ENCODE data around the gene PRRC2A. TPM values are rescaled to one million over a fixed set of nuclear protein-coding genes. Genes with fewer than 3 reads are reported as not detected.

The PRRC2A gene
- total RNA-seq, result 145 and 181 TPM in 2 replicates

GRCh38 chr6:31620586-31621319, at the start of gene PRRC2A:
PRRC2A (plus strand) TSS chr6:31620715; CDS start chr6:31622790, 2,075 bp downstream.

GRCh38 chr6:31572041-31572911, 48.2 kb upstream of the PRRC2A start, which contains the start of gene LTA:
LTA (plus strand) TSS chr6:31572289; CDS start chr6:31572743, 454 bp downstream.

DNA sequence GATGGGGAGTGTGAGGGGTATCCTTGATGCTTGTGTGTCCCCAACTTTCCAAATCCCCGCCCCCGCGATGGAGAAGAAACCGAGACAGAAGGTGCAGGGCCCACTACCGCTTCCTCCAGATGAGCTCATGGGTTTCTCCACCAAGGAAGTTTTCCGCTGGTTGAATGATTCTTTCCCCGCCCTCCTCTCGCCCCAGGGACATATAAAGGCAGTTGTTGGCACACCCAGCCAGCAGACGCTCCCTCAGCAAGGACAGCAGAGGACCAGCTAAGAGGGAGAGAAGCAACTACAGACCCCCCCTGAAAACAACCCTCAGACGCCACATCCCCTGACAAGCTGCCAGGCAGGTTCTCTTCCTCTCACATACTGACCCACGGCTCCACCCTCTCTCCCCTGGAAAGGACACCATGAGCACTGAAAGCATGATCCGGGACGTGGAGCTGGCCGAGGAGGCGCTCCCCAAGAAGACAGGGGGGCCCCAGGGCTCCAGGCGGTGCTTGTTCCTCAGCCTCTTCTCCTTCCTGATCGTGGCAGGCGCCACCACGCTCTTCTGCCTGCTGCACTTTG, 45.1 kb upstream of the PRRC2A start, which contains the start of gene TNF:
TNF (plus strand) TSS at position 231 of the 567 bp plus-strand sequence; CDS start at position 408, 177 bp downstream.

DNA sequence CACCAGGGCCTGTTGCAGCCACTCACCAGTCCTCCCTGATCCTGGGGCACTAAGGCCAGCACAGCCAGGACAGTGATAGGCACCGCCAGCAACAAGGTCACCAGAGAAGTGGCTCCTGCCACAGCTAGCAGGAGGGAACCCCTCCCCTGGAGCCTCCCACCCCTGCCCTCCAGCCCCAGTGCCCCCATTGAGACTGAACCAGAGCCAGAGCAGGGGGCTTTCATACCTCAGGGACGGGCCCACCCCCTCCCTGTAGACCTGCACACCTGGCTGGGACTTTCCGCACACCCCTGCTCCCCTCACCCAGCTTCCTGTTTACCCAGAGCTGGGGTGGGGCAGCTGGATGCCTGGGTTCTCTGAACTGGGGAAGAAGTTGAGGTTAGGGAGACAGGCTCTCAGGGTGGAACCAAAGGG, 38.3 kb upstream of the PRRC2A start, which contains the start of gene LTB:
LTB (minus strand) TSS at position 195 of the 414 bp plus-strand sequence; CDS start at position 188, 7 bp downstream.

GRCh38 chr6:31586008-31586407, 34.5 kb upstream of the PRRC2A start, which contains the start of gene LST1:
LST1 (plus strand) TSS chr6:31586277; CDS start chr6:31587300, 1,023 bp downstream.

DNA sequence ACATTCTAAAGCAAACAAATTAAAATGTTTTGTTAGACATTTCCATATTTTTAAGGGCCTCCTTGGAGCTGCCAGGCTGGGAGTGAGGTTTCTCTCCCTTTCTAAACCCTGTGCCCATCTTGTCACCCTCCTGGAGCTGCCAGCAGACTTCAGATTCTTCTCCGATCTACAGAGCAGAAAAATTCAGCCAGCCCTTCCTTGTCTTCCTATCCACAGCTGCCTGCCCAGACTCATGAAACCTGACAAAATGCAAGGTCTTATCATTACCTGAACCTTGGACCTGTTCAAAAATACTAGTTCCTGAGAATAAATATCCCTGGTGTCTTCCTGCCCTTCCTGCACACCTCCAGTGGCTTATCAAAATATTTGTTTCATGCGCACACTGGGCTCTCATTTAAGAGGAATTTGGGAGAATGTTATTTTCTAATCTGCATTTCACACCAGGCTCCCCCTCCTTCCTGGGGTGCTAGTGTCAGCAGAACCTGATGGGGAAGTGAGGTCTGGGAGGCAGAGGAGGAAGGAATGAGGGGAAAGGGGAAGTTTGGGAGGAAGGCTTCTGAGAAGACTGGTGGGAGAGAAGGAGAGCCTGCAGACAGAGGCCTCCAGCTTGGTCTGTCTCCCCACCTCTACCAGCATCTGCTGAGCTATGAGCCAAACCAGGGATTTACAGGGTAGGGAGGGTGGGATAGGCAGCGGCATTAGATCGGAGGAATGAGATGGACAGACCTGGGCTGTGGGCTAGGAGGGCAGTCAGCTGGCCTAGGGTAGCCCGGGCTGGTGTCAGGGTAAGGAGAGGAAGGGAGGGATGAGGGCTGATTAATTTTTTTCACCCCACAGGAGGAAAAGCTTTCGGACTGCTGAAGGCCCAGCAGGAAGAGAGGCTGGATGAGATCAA, 5.6 kb upstream of the PRRC2A start, which contains the start of gene AIF1:
AIF1 (plus strand) TSS at position 551 of the 895 bp plus-strand sequence; CDS start at position 647, 96 bp downstream.

DNA sequence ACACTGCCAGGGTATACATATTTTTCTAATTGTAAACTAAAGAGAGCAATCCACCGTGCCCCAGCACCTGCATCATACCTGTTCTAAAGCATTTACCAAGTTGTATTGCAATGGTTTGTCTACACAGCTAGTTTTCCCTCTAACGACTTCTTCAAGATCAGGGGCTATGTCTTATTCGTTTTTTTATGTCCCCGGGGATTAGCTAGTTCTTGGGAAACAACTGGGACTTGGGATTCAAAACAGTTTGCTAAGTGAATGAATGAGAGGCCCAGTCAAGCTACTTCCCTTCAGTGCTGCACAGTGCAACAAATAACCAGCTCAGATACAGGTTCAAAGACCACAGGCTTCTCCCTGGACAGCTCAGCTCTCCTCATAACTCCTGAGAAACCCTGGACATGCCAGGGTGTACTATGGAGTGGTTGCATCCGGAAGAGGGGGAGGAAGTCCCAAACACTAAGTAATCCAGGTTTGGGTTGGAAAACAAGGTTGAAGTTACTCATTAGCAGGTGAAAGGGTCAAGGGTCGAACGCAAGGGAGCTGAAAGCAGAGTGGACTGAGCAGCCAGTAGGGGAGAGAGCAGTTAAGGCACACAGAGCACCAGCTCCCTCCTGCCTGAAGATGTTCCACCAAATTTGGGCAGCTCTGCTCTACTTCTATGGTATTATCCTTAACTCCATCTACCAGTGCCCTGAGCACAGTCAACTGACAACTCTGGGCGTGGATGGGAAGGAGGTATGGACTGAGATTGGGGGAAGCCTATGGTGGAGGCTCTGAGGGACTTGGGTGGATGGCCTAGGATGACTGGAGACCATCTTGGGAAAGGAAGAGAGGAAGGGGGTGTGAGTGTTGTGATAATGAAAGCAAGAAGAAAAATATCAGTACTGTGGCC, 35.1 kb downstream of the PRRC2A start, which contains the start of gene APOM:
APOM (plus strand) TSS at position 546 of the 889 bp plus-strand sequence; CDS start at position 619, 73 bp downstream.

DNA sequence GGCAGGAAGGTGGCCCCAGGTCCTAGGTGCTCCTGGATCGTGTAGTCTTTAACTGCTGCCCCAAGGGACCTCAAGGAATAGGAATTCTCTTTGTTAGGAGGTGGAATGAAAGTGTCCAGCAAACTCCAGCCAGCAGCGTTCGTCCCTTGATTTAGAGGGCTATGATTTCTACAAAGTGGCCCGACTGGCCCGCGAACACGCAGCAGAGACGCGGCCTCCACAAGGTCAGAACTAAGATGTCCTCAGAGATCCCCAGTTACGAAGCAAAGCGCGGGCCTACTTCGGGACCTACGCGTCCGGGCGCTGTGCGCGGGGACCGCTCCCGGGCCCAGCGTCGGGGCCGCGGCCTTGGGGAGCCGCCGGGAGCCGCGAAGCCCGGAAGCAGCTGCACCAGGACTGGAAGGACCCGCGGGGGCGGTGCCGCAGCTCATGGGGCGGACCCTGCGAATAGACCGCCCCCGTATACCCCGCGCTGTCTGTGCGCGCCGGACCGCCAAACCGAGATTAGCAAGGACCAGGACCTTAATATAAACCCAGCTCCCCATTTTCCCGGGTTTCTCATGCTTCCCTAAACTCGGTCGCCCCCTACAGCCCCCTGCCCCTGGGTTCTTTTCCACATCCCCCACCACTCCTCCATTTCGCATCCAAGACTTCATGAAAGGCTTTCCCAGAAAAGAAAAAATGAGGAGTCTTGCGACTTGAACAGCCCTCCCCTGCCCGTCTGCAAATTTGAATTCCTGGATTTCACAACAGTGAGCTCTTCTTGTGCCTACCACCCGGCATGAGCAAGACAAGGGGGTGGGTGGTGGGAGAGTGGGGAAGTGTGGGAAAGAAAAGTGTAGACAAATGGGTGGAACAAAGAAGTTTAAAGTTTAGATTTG, 40.1 kb downstream of the PRRC2A start, which contains the start of gene C6orf47:
C6orf47 (minus strand) TSS at position 398 of the 881 bp plus-strand sequence. CDS start 831 bp downstream, outside the sequence.

GRCh38 chr6:31664790-31665500, 44.4 kb downstream of the PRRC2A start, which contains the start of gene GPANK1:
GPANK1 (minus strand) TSS chr6:31664997; CDS start chr6:31664478, 519 bp downstream.

GRCh38 chr6:31665501-31666336, 45.2 kb downstream of the PRRC2A start, which contains the start of gene CSNK2B:
CSNK2B (plus strand) TSS chr6:31666080; CDS start chr6:31666832, 752 bp downstream.

GRCh38 chr6:31669676-31670075, 49.2 kb downstream of the PRRC2A start, which contains the start of gene LY6G5B:
LY6G5B (plus strand) TSS chr6:31669976; CDS start chr6:31670951, 975 bp downstream.

DNA sequence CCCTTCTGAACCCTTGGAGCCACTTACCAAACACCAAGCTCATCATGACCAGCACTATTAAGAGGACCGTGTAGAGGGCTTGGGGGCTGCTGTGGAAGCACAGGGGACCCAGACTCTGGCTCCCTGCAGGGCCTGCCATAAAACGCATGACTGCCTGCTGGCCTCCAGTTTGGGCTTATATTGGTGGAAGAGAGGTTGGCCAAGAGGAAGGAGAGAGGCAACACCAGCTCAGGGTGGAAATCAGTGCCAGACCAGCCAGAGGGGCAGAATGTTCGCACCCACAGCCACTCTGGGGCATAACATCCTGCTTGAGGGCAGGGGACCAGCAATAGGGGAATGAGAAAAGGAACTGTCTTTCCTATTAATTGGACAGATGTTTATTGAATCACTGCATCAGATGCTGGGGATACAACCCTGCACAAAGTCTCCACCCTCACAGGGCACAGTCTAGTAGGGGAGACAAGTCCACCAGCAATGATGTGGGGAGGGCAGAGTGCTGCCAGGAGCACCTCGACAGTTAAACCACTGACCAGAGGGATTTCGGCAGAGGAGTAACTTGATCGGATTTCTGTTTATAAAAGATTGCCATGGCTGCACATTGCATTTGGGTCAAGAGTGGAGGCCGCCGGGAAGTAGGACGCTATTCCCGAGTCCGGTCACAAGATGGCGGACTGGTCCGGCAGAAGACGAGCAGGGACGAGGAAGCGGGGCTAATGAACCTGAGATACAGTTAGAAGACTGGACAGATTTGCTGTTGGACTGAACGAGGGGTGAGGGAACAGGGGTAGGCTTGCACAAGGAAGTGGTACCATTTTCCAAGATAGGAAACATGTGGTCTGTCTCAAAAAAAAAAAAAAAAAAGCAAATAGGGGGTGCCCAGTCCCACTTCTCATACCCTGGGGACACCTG, 60.0 kb downstream of the PRRC2A start, which contains the start of gene LY6G5C:
LY6G5C (minus strand) TSS at position 842 of the 909 bp plus-strand sequence; CDS start at position 148, 694 bp downstream.

